GM19438 (cell line): ENCODE data around the gene PRDM8.

Experiments used
- ATAC-seq: cut with Tn5 transposase; IDR thresholded peaks from one replicate; pipeline ENCODE4 v1.9.1; 2021; ENCODE audit warnings: low read depth; ENCODE audit not compliant: unreplicated experiment

PRDM8 gene

DNA sequence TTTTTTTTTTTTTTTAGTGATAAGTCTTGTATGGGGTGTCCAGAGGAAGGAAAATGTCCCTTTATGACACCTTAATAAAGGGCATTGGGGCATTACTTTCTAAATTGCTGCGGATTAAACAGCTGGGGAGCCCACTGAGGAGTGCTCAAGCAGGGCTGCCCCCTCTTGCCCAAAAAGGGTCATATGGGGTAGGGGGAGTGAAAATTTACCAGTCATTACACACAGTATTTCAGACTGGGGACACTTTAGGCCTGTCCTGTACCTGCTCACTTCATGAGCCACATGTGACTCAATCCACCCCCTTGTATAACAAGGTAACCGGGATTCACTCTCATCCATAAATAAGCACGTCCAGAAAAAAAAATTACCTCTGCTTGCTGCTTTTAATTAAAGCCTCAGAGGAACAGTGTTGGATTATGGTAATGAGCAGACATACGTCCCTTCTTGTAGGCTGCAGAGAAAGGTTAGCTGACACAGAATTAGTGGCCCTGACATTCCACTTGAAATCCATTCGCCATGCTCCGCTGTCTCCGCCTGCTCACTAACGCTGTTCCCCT is 1.8 kb downstream of the PRDM8 start:
- ATAC-seq = no peak

DNA sequence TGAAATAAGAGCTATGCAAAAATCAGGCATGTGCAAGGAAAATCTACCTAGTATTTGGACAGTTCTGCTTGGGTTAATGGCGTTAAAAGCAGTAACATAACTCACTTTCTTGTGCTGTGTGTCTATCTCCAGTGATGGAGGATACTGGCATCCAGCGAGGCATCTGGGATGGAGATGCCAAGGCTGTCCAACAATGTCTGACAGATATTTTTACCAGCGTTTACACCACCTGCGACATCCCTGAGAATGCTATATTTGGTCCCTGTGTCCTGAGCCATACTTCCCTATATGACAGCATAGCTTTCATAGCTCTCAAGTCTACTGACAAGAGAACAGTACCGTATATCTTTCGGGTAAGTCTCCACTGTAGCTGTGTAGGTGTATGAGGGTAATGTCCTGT is 2.6 kb downstream of the PRDM8 start:
- ATAC-seq = no peak

DNA sequence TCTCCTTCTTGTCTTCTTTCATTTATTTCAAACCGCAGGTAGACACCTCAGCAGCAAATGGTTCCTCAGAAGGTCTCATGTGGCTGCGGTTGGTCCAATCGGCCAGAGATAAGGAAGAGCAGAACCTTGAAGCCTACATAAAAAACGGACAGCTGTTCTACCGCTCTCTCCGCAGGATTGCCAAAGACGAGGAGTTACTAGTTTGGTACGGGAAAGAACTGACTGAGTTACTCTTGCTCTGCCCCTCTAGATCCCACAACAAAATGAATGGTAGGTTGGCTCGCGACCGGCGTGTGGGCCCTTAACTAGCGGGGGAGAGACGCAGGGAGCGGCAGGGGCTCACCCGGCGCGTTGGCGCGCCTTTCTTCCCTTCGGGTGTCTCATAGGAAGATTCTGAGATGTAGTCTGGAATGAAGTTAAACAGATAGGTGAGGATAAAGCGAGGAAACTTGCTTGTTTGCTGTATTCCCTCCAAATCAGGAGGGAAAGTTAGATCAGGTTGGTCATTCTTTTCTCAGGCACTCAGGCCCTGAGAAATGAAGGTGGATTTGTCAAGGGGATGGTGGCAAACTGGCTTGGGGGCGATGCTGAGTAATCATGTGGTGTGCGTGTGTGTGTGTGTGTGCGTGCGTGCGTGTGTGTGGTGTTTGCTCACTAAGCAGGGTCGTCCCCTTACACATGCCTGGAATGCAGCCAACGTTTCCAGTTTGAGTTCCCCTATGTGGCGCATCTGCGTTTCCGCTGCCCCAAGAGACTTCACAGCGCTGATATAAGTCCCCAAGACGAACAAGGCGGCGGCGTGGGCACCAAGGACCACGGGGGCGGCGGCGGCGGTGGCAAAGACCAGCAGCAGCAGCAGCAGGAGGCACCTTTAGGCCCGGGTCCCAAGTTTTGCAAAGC is 4.2 kb downstream of the PRDM8 start:
- peak; percentile 17 for ATAC-seq

DNA sequence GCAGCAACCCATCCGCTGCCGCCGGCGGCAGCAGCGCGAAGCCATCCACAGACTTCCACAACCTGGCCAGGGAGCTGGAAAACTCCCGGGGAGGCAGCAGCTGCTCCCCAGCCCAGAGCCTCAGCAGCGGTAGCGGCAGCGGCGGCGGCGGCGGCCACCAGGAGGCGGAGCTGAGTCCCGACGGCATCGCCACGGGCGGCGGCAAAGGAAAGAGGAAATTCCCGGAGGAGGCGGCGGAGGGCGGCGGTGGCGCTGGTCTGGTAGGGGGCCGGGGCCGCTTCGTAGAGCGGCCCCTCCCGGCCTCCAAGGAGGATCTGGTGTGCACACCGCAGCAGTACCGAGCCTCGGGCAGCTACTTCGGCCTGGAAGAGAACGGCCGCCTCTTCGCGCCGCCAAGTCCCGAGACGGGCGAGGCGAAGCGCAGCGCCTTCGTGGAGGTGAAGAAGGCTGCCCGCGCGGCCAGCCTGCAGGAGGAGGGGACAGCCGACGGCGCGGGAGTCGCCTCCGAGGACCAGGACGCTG is 4.9 kb downstream of the PRDM8 start:
- peak; percentile 65 for ATAC-seq

DNA sequence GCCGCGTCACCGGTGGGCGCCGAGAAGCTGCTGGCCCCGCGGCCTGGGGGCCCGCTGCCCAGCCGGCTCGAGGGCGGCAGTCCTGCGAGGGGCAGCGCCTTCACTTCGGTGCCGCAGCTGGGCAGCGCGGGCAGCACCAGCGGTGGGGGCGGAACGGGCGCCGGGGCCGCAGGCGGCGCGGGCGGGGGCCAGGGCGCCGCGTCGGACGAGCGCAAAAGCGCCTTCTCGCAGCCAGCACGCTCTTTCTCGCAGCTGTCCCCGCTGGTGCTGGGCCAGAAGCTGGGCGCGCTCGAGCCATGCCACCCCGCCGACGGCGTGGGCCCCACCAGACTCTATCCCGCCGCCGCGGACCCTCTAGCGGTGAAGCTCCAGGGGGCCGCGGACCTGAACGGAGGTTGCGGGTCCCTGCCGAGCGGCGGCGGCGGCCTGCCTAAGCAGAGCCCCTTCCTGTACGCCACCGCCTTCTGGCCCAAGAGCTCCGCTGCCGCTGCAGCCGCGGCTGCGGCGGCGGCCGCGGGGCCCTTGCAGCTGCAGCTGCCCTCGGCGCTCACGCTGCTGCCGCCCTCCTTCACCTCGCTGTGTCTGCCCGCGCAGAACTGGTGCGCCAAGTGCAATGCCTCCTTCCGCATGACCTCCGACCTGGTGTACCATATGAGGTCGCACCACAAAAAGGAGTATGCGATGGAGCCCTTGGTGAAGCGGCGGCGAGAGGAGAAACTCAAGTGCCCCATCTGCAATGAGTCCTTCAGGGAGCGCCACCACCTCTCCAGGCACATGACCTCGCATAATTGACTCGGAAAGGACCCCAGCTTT is 5.6 kb downstream of the PRDM8 start:
- ATAC-seq = peak; percentile 62

DNA sequence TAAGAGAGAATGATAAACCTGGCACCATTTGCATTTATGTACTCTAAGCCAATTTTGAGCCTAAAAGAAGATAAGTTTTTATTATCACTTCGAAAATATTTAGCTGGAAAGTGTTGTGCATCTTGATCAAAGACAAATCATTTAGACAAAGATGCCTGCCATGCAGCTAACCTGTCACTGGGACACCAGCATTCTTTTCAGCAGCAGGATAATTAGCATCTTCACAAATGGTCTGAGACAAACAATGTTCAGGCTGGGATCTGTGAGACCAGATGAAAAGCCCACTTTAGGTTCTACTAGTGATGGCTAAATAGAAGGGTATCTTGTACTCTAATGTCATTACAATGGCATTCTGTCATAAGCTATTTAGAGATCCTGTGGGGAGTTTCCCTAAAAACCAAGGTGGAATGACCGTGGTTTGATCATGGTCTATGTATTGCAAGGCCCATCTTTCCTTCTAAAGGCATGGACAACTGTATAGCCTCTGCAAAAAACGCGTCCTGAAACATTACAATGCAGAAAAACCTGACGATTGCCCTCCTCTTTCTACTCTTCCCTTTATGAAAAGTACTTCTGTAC is 7.2 kb downstream of the PRDM8 start:
- ATAC-seq = no peak

DNA sequence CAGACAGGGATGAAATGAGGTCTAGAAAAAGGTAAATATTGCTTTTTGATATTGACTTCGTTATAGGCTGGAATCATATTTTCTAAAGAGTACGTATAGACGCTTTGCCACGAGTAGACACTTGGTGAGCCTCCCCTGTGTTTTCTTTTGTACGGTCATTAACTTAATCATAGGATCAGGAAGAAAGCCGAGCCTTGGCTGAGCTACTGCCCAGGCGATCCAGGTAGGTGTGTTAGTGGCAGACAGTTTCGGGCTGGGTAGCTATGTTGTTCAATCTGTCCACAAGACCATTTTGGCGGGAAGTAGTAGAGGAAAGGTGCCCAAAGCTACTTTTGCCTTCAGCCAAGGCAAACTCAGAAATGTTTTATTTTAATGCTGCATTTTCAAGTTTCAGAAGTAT is 8.8 kb downstream of the PRDM8 start:
- no peak for ATAC-seq

DNA sequence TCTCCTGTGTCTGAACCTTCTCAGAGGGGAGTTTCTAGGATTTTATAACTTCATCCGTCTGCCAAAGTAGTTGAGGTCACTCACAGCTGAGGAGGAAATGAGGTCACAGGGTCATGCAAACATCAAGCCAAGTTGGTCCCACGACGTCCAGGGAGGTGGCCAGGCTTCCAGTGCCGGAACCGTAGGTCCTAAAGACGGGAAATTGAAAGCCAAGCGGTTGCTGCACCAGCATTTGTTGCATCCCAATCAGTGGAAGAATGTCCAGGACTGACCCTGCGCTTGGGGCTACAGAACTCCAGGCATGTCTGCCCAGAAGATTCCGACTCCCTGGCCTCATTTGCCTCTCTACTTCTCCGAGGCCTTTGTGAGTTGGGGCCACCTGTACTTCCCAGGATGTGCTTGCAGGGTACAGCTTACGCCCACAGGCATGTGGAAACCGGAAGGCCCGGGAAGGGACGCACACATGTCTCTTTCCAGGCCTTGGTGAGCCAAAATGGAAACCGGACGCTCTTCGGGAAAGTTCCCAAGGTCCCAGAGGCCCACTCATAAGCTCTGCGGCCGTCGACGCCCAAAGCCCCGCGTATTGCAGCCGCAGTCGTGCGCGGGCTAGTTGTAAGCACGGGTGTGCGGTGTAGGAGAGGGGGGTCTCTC is 9.3 kb downstream of the PRDM8 start:
- ATAC-seq = no peak

DNA sequence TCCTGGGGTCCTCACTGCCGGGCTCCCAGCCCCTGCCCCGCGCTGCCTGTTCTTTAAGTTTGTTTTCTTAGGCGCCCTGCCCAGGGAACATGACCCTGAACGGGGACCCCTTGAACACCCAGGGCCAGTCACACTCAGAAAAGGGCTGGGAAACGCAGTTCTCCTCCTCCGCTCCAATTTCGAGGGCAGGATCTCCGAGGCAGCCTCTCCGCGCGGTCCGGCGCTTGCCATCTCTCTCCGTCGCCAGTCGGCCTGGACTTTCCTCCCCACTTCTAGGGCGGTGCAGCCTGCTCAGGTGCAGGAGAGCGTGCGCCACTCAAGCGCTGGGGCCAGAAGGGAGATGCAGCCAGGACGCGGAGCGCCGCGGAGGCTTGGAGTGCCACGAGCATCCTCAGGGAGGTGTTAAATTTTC is 9.9 kb downstream of the PRDM8 start:
- ATAC-seq = no peak

DNA sequence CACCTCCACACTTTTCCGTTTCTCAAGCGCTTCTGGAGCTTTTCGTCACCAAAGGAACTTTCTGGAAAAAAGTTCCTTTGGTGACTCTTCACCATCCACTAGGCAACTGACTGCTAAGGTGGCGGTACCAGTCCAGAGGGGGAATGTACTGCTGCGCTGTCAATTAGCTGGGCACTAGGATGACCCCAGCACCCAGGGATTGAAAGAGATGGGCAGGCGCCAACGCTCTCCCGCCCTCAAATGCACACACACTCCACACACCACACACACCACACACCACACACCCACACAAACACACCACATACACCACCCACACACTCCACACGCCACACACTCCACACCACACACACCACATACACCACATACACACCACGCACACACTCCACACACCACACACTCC is 10.4 kb downstream of the PRDM8 start:
- ATAC-seq = no peak

DNA sequence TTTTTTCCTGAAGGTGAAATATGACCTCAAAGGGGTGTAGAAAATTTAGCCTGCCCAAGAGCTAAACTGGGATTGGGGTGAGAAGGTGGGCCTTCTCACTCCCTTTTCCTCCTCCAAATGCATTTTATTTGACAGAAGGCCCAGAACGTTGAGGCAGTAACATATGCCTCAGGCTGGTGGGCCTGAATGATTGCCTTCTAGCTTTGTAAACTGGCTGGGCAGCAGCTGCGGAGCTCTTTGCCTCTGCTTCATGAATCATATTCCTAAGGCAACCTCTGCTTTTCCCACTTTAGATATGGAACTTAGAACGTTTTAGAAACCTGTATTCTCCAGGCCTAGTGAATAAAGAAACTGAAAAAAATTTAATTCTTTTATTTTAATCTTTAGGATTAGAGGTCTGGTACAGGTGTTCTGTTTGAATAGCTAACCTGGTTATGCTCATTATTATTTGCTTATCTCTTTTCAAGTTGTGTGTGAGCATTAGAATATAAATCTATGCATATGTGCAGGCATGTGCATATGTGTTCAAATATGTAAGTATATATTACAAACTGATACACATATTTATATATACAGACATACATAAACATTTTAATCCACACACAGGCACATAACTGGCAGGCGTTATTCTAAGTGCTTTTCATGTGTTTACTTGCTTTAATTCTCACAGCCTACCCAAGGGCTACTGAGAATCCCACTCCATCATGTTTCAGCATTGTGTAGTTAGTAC is 11.5 kb downstream of the PRDM8 start:
- ATAC-seq = no peak

DNA sequence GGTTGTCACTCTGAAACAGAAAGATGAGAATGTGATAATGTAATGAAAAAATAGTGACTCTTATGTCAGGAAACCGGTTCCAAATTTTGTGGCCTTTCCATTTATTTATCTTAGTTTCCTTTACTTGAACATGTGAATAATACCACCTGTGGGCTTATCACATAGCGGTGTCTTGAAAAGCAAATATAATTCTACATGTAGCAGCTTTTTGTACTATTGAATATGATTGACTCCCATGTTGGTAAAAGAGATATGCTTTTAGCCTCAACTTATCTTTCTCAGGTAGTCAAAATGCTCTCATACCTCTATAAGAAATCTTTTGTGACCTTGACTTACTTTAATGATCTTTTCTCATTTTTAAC is 12.0 kb downstream of the PRDM8 start:
- no peak for ATAC-seq

DNA sequence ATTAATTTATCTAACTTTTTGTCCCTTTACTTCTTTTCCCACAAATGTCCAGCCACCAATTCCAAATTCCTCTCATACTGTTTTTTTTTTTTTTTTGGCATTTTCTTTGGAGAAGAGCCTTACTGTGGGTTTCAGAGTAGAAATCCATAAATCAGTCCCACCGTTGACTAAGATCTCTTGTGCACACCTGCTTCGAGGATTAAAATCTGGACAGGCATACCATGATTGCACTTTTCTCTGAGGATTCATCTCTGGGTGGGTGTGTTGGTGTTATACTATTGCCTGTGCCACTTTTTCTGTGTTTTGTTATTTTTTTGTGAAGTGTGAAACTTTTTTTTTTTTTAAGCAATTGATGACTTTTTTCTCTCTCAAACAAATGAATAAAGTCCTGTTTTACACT is 13.2 kb downstream of the PRDM8 start:
- ATAC-seq = no peak

DNA sequence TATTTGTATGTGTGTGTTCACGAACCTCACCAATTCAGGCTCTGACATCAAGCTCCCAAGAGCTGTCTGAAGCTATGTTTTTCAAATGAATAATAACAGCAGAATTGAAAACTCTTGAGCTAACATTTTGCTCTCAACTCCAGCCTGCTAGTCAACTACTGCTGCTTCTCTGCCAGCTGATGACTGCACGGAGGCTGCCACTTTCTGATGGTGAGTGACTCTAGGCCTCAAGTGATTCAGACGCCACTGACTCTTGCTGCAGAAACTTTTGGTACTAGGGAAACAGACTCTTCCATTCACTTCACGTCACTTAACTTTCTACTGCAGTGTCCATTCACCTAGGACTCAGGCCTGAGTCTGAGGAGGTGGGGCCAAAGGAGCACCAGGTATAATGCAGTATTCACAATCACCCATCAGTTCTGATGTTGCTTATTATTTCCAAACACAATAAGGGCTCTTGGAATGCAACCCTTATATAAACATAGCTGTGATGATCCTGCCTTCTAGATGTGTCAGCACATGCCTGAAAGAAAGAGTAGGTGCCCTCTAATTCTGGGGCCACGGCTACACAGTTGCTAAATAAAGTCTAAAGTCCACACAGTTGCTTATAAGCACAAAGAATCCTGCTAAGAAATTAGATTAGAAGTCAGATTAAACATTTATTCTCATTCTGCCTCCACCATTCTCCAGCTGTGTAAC is 16.0 kb downstream of the PRDM8 start:
- no peak for ATAC-seq

DNA sequence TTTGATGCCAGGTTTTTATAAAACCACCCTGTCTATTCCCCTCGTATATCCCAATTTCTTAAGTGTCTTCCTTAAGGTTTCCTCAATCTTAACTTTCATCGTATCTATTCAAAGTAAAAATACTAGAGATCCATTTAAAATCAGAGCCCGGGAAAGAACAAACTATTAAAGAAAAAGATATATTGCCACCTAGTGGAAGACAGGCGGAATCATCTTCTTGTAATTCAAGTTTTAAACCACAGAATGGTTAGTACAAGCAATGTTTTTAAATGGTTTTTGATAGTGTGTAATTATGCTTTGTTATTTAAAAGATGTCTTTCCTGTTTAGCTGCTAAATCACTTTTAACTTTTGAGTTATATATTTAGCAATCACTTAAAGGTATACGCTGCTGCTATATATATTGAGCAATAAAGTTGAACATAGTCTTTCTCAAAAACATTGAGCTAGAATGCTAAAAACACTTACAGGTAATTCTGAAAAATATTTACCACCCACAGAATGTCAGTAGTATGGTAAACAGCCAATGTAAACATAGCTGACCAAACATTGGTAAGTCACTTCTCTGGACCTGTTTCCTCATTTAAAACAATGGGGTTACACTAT is 18.2 kb downstream of the PRDM8 start:
- no peak for ATAC-seq

DNA sequence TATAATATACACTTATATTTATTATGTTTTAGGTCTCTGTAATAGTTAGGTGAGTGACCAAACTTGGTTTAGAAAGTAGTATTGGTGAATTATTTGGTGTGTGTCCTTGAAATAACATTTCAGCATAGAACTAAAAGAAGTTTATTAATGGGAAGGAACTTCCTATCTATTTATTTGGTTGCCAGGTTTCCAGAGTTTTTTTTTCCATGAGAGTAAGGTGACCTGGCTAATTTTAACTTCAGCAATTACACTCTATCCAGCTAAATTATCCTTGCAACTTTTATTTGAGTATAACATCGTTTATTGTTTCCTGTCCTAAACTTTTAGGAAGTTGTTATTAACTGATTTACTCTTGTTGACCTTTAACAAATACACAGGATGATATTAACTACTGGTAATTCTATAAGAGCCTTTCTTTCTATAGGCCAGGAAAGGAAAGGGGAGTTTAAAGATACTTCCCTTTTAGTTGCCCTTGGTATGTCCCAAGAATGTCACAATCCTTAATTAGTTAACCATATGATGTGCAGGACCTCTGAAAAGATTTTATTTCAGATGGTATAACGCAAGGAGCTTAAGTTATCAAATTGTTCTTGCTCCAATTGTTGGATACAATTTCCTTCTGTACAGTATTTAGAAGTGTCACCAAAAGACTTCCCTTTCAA is 18.9 kb downstream of the PRDM8 start:
- no peak for ATAC-seq

DNA sequence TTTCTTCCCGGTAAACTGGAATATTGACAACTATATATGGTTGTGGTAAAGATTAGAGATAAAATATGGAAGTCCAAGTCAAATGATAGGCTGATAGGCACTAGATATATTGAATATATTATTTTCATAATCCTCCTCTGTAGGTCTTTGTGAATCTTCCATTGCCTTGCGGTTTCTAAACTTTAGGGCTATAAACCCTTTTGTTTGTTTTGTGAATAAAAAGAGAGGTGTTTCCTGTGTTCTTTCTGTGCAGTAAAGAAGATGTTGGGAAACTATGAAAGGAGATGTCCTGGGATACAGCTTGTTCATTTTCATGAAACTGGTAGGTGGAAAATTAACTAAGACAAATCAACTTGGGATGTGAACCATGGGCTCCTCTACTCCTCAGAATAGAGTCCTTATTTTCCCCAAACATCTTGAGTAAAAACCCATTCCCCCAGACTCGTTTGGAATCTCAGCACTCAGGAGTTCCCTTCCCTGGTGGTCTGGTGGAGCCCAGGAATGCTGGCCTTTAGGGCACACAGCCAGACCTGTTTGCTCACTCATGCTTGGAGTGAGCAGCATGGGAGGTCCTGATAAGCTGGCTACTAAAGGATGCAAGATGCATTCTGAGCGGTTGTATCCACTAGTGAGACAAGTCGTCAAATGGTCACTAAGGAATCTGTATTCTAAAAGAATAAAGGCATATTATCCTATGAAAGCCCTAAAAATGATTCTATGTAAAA is 22.2 kb downstream of the PRDM8 start:
- no peak for ATAC-seq

DNA sequence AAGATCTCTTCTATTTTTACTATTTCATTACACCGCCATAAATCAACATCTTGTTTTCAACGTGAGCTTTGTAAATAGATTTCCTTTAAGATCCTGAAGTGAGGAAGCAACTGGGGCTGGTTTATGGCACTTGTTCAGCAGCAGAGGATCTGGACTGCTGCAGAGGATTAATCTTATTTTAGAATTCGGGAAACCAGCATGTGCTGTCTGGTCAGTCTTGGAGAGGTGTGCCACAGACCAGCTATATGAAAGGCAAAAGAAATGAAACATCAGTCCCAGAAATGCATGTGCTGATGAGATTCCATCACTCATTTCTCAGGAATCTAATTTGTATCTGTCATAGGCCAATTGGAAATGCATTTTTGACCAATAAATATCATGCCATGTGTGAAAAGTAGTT is 23.4 kb downstream of the PRDM8 start:
- no peak for ATAC-seq
